ENCODE data around the gene PAX2. TPM values are rescaled to one million over a fixed set of nuclear protein-coding genes. Genes with fewer than 3 reads are reported as not detected.

Gene PAX2
- polyA plus RNA-seq, 2 of the 4 experiments (the other 2 are of a cell fraction), result 0.06 to 0.21 TPM

- no peaks in the 10 kb centered on the region for H3K9me3 ChIP-seq
- DNase-seq (ENCODE audit: low read depth in 1 of 2, low spot score in 1 of 2) (no peak), FAIRE-seq (no peak), ATAC-seq (peak; percentile 17 to 75; a peak in 3 of 6 replicates)
- no peak for TF ChIP-seq HDAC2 (IDR thresholded peaks at IDR 0.05)
- TF ChIP-seq PBX3 (IDR thresholded peaks at IDR 0.05), result no peak
- TF ChIP-seq RAD21 (conservative IDR thresholded peaks at IDR 0.05 in 1 of 2, IDR thresholded peaks at IDR 0.05 in 1 of 2), result 0 out of 5 replicates have a peak, but pooled peaks of 1 of the 2 experiments have one; percentile 42
- TF ChIP-seq FOSB (CRISPR knock-in tag; IDR thresholded peaks at IDR 0.05), result no peak
- no peak for TF ChIP-seq ELK1 (IDR thresholded peaks at IDR 0.05; ENCODE audit: low read depth, low read length)
- TF ChIP-seq SREBF2 (IDR thresholded peaks at IDR 0.05), result no peak
- TF ChIP-seq MAX (IDR thresholded peaks at IDR 0.05), result no peak
- no peak for TF ChIP-seq POLR2A (IDR thresholded peaks at IDR 0.05; ENCODE audit: low read length)
- WGBS (ENCODE audit: missing lambda C conversion rate), result 47% methylated on average over 4 of the region's 4 CpGs
- H3K4me1 ChIP-seq, result no peaks in the 10 kb centered on the region
- no peak overlapping the region for H3K4me2 ChIP-seq
- H3K4me3 ChIP-seq, result no peak overlapping the region
- no peak overlapping the region for H3K27ac ChIP-seq
- ChIA-PET POLR2A (interaction anchor here (0.8 kb wide), 1 partner anchor 10 kb away, joined by 3 read pairs; no protein-coding TSS in a partner anchor), CTCF (interaction anchor here (1.4 to 4.3 kb wide), 2 partner anchors 9 to 16 kb away, joined by 3 to 25 read pairs; no protein-coding TSS in a partner anchor)
Measured at GRCh38 chr10:100817268-100817839, 72.0 kb downstream of the PAX2 start.

GRCh38 chr10:100819424-100819823 lies 74.0 kb downstream of the PAX2 start:
- CTCF ChIA-PET, result no interaction called here
- DNase-seq (ENCODE audit: low read depth in 1 of 2, low spot score in 1 of 2) (no peak), FAIRE-seq (no peak), ATAC-seq (no peak)
- H3K4me1 ChIP-seq, result no peaks in the 10 kb centered on the region
- no peak overlapping the region for H3K27ac ChIP-seq
- H3K4me2 ChIP-seq, result no peak overlapping the region
- TF ChIP-seq ESRRA (IDR thresholded peaks at IDR 0.05; ENCODE audit: borderline replicate concordance, low read length) (no peak), HEYL (CRISPR knock-in tag; IDR thresholded peaks at IDR 0.05) (no peak), NR3C1 (IDR thresholded peaks at IDR 0.05) (no peak), NFE2L2 (conservative IDR thresholded peaks at IDR 0.05; ENCODE audit: low read length) (no peak), SMC3 (IDR thresholded peaks at IDR 0.05) (no peak), HDAC2 (IDR thresholded peaks at IDR 0.05) (no peak), CHD2 (IDR thresholded peaks at IDR 0.05; ENCODE audit: low read length, partially characterized antibody) (no peak), CTCF (IDR thresholded peaks at IDR 0.05) (no peak), JUN (IDR thresholded peaks at IDR 0.05) (no peak)
- WGBS (ENCODE audit: missing lambda C conversion rate), result 71% methylated on average over 6 of the region's 6 CpGs
- no peaks in the 10 kb centered on the region for H3K9me3 ChIP-seq
- POLR2A ChIA-PET, result no interaction called here
- H3K4me3 ChIP-seq, result no peak overlapping the region

- Histone ChIP-seq H3K4me2 (no peak overlapping the region), H3K4me1 (0 out of 3 replicates have a peak, but pooled peaks cover under 1% of the 10 kb centered on the region), H3K4me3 (no peak overlapping the region), H3K27ac (no peak overlapping the region), H3K9me3 (no peaks in the 10 kb centered on the region)
- CTCF ChIA-PET, result interaction anchor here (1.0 to 2.4 kb wide), 4 partner anchors 55 to 261 kb away, joined by 3 to 10 read pairs (median 5); no protein-coding TSS in a partner anchor
- WGBS (ENCODE audit: missing lambda C conversion rate), result 10% methylated on average over 3 of the region's 3 CpGs
- POLR2A ChIA-PET, result no interaction called here
- no peak for TF ChIP-seq PBX3 (IDR thresholded peaks at IDR 0.05)
- no peak for TF ChIP-seq E2F6 (IDR thresholded peaks at IDR 0.05; ENCODE audit: borderline replicate concordance, low read depth)
- no peak for DNase-seq (ENCODE audit: low read depth in 1 of 2, low spot score in 1 of 2)
- no peak for FAIRE-seq
- ATAC-seq, result no peak
Measured at GRCh38 chr10:100823194-100823593, 77.8 kb downstream of the PAX2 start.

Measured in A549 (cell line).